Measurements from ENCODE around the gene LDLRAD3. TPM values are rescaled to one million over a fixed set of nuclear protein-coding genes. Genes with fewer than 3 reads are reported as not detected.
"Not testable (repeated sequence)": the region's sequence is repeated elsewhere in the genome, so short reads cannot be mapped to it uniquely, and the experiment has no call there.

LDLRAD3 gene
- total RNA-seq, 2 experiments from 2014 or later = not detected

DNA sequence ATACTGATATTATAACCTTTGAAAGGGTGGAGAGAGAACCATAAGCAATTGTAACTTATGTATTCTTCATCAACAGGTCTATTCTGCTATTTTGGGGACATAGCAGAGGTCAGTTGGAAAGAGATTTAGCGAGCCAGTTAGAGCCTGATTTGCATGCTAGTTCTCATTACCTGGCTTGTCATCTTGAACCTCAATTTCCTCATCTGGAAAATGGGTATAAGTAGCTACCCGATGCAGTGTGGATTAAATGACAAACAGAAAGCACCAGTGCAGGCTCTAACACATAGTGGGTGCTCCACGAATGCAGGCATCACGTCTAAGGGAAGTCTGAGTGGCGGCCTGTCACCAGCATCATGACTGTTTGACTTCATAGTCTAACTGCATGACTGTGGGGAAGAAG, 67.7 kb downstream of the LDLRAD3 start:
- Histone ChIP-seq H3K4me1 (ENCODE audit: insufficient read depth, low read length, poor library complexity, severe bottlenecking) (no peaks in the 10 kb centered on the region), H3K36me3 (ENCODE audit: insufficient read depth, low read length) (no peaks in the 10 kb centered on the region), H3K9me3 (ENCODE audit: low read length) (no peaks in the 10 kb centered on the region), H3K9me2 (ENCODE audit: insufficient read depth, low read length) (no peaks in the 10 kb centered on the region), H3K4me3 (ENCODE audit: low read depth, low read length, poor library complexity, severe bottlenecking) (no peak overlapping the region), H4K20me1 (ENCODE audit: insufficient read depth, low read length) (no peaks in the 10 kb centered on the region), H3K79me2 (ENCODE audit: insufficient read depth, low read depth, low read length) (no peaks in the 10 kb centered on the region), H3K4me2 (ENCODE audit: low read length) (no peak overlapping the region), H2AFZ (ENCODE audit: low read length) (no peak overlapping the region), H3K27ac (ENCODE audit: low read depth, low read length, poor library complexity, severe bottlenecking) (no peak overlapping the region)
- no peak for TF ChIP-seq EZH2phosphoT487 (IDR thresholded peaks at IDR 0.05; ENCODE audit: borderline replicate concordance, low read depth, low read length)
- TF ChIP-seq, protein P1, sequence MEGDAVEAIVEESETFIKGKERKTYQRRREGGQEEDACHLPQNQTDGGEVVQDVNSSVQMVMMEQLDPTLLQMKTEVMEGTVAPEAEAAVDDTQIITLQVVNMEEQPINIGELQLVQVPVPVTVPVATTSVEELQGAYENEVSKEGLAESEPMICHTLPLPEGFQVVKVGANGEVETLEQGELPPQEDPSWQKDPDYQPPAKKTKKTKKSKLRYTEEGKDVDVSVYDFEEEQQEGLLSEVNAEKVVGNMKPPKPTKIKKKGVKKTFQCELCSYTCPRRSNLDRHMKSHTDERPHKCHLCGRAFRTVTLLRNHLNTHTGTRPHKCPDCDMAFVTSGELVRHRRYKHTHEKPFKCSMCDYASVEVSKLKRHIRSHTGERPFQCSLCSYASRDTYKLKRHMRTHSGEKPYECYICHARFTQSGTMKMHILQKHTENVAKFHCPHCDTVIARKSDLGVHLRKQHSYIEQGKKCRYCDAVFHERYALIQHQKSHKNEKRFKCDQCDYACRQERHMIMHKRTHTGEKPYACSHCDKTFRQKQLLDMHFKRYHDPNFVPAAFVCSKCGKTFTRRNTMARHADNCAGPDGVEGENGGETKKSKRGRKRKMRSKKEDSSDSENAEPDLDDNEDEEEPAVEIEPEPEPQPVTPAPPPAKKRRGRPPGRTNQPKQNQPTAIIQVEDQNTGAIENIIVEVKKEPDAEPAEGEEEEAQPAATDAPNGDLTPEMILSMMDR (conservative IDR thresholded peaks at IDR 0.05; ENCODE audit: low read length) = no peak
- CTCF ChIA-PET (ENCODE audit: unreplicated experiment) = no interaction called here
- POLR2A ChIA-PET = interaction anchor here (0.5 kb wide), 1 partner anchor 146 kb away, joined by 3 read pairs; no protein-coding TSS in a partner anchor
- intact Hi-C loops (cut with micrococcal nuclease; ENCODE audit: unreplicated experiment) = no loop called here
- DNase-seq (ENCODE audit: low spot score) = no peak
- BruUV-seq (replicated peaks) = no TSS peak

DNA sequence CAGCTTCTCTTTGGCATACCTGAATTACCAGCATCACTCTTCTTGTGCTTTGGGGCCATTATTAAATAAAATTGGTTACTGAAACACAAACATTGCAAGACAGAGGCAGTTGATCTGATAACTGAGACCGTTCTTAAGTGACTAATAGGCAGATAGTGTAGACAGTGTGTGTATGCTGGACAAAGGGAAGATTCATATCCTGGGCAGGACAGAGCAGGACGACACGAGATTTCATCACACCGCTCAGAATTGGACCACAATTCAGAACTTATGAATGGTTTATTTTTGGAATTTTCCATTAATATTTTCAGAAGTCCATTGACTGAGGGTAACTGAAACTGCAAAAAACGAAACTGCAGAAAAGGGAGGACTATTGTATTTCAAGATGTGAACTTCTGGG, 68.6 kb downstream of the LDLRAD3 start:
- no peaks in the 10 kb centered on the region for H3K79me2 ChIP-seq (ENCODE audit: insufficient read depth, low read depth, low read length)
- BruUV-seq (replicated peaks) = no TSS peak
- H3K4me3 ChIP-seq (ENCODE audit: low read depth, low read length, poor library complexity, severe bottlenecking) = no peak overlapping the region
- TF ChIP-seq EZH2phosphoT487 (IDR thresholded peaks at IDR 0.05; ENCODE audit: borderline replicate concordance, low read depth, low read length) = no peak
- TF ChIP-seq, protein P1 (conservative IDR thresholded peaks at IDR 0.05; ENCODE audit: low read length) = no peak
- no peak for DNase-seq (ENCODE audit: low spot score)
- no peak overlapping the region for H3K27ac ChIP-seq (ENCODE audit: low read depth, low read length, poor library complexity, severe bottlenecking)
- H3K9me3 ChIP-seq (ENCODE audit: low read length) = no peaks in the 10 kb centered on the region
- H3K9me2 ChIP-seq (ENCODE audit: insufficient read depth, low read length) = no peaks in the 10 kb centered on the region
- H3K36me3 ChIP-seq (ENCODE audit: insufficient read depth, low read length) = no peaks in the 10 kb centered on the region
- CTCF ChIA-PET (ENCODE audit: unreplicated experiment) = no interaction called here
- no peak overlapping the region for H2AFZ ChIP-seq (ENCODE audit: low read length)
- H3K4me1 ChIP-seq (ENCODE audit: insufficient read depth, low read length, poor library complexity, severe bottlenecking) = no peaks in the 10 kb centered on the region
- intact Hi-C loops (cut with micrococcal nuclease; ENCODE audit: unreplicated experiment) = no loop called here
- POLR2A ChIA-PET = no interaction called here
- H4K20me1 ChIP-seq (ENCODE audit: insufficient read depth, low read length) = no peaks in the 10 kb centered on the region
- H3K4me2 ChIP-seq (ENCODE audit: low read length) = no peak overlapping the region

DNA sequence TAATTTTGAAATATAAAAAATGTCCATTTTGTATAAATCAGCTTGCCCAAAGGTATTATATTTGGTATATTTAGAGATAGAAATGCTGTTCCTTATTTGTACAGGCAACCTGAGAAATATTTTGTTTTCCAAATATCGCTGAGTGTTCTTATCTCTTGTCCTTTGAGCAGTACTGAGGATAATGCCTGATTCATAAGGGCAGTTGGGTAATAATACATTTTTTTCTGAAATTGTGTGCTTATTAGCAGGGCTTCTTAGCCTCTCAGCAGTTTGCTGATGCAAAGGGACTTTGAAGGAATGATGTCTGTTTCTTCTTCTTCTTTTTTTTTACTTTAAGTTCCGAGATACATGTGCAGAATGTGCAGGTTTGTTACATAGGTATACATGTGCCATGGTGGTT, 69.1 kb downstream of the LDLRAD3 start:
- DNase-seq (ENCODE audit: low spot score) = no peak
- ChIA-PET CTCF (ENCODE audit: unreplicated experiment) (no interaction called here), POLR2A (no interaction called here)
- Histone ChIP-seq H3K4me1 (ENCODE audit: insufficient read depth, low read length, poor library complexity, severe bottlenecking) (no peaks in the 10 kb centered on the region), H3K4me3 (ENCODE audit: low read depth, low read length, poor library complexity, severe bottlenecking) (no peak overlapping the region), H3K4me2 (ENCODE audit: low read length) (no peak overlapping the region), H3K9me2 (ENCODE audit: insufficient read depth, low read length) (no peaks in the 10 kb centered on the region), H2AFZ (ENCODE audit: low read length) (no peak overlapping the region), H3K36me3 (ENCODE audit: insufficient read depth, low read length) (no peaks in the 10 kb centered on the region), H3K79me2 (ENCODE audit: insufficient read depth, low read depth, low read length) (no peaks in the 10 kb centered on the region), H4K20me1 (ENCODE audit: insufficient read depth, low read length) (no peaks in the 10 kb centered on the region), H3K9me3 (ENCODE audit: low read length) (no peaks in the 10 kb centered on the region), H3K27ac (ENCODE audit: low read depth, low read length, poor library complexity, severe bottlenecking) (no peak overlapping the region)
- BruUV-seq (replicated peaks) = no TSS peak
- intact Hi-C loops (cut with micrococcal nuclease; ENCODE audit: unreplicated experiment) = no loop called here
- TF ChIP-seq, protein P1 (conservative IDR thresholded peaks at IDR 0.05; ENCODE audit: low read length) = no peak
- TF ChIP-seq EZH2phosphoT487 (IDR thresholded peaks at IDR 0.05; ENCODE audit: borderline replicate concordance, low read depth, low read length) = no peak

DNA sequence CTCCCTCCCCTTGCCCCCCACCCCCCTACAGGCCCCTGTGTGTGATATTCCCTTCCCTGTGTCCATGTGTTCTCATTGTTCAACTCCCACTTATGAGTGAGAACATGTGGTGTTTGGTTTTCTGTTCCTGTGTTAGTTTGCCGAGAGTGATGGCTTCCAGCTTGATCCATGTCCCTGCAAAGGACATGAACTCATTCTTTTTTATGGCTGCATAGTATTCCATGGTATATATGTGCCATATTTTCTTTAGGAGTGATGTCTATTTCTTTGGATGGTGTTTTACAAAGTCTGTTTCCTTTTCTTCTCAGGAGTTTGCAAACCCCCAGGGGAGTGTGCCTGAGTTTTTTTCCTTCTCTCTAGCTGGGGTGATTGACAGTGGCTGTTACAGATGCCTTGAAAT, 69.6 kb downstream of the LDLRAD3 start:
- H3K4me2 ChIP-seq (ENCODE audit: low read length); H3K9me2 ChIP-seq (ENCODE audit: insufficient read depth, low read length); DNase-seq (ENCODE audit: low spot score); H3K79me2 ChIP-seq (ENCODE audit: insufficient read depth, low read depth, low read length); H2AFZ ChIP-seq (ENCODE audit: low read length); H3K4me3 ChIP-seq (ENCODE audit: low read depth, low read length, poor library complexity, severe bottlenecking); H3K36me3 ChIP-seq (ENCODE audit: insufficient read depth, low read length); H4K20me1 ChIP-seq (ENCODE audit: insufficient read depth, low read length); CTCF ChIA-PET (ENCODE audit: unreplicated experiment); BruUV-seq (replicated peaks); H3K9me3 ChIP-seq (ENCODE audit: low read length); intact Hi-C loops (cut with micrococcal nuclease; ENCODE audit: unreplicated experiment); POLR2A ChIA-PET; H3K27ac ChIP-seq (ENCODE audit: low read depth, low read length, poor library complexity, severe bottlenecking); H3K4me1 ChIP-seq (ENCODE audit: insufficient read depth, low read length, poor library complexity, severe bottlenecking): not testable (repeated sequence)
